Measurements from ENCODE around the gene CANT1.
"Not testable (repeated sequence)": the region's sequence is repeated elsewhere in the genome, so short reads cannot be mapped to it uniquely, and the experiment has no call there.

The CANT1 gene

DNA sequence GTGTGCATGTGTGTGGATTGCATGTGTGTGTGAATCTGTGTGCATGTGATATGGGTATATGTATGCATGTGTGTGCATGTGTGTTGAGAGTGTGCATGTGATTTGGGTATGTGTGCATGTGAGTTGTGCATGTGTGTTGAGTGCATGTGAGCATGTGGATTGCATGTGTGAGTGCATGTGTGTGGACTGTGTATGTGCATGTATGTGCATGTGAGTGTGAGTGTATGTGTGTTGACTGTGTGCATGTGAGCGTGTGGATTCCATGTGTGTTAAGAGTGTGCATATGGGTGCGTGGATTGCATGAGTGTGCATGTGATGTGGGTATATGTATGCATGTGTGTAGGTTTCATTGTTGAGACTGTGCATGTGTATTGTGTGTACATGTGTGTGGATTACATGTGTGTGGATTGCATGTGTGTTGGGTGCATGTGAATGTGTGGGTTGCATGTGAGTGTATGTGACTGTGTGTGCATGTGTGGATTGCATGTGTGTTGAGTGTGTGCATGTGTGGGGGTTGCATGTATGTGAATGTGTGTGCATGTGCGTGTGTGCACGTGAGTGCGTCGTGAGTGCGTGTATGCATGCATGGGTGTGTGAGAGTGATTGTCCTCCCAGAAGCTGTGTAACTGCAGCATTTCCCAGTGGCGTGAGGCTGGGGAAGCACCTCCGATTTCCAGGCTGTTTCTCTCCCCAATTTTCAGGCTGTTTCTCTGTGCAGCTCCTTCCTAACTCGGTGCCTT is 33.8 kb upstream of the CANT1 start:
- no peak for DNase-seq

DNA sequence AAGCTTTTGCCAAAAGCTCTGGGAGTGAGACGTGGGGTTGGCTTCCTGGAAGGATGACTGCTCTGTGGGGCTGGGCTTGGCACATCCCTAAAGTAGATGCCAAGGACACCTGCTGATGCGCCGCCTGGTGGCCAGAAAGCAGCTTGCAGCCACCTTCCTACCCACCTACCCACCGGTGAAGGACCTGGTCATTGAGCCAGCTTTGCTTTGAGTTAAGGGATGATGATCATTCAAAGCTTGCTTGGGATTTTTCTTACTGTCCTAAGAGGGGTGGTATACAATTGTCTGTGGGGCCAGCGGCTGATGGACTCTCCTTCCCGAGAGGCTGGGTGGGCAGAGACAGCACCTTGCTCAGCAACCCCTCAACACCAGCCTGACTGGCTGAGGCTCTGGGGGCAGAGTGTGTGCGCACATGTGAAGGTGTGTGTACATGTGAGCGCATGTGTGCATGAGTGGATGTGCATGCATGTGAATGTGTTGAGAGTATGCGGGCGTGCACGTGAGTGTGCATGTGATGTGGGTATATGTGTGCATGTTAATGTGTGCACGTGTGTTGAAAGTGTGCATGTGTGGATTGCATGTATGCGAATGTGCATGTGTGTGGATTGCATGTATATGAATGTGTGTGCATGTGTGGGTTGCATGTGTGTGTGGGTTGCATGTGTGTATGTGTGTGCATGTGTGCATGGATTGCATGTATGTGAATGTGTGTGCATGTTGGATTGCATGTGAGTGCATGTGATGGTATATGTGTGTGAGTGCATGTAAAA is 33.0 kb upstream of the CANT1 start:
- peak; percentile 58 for DNase-seq

DNA sequence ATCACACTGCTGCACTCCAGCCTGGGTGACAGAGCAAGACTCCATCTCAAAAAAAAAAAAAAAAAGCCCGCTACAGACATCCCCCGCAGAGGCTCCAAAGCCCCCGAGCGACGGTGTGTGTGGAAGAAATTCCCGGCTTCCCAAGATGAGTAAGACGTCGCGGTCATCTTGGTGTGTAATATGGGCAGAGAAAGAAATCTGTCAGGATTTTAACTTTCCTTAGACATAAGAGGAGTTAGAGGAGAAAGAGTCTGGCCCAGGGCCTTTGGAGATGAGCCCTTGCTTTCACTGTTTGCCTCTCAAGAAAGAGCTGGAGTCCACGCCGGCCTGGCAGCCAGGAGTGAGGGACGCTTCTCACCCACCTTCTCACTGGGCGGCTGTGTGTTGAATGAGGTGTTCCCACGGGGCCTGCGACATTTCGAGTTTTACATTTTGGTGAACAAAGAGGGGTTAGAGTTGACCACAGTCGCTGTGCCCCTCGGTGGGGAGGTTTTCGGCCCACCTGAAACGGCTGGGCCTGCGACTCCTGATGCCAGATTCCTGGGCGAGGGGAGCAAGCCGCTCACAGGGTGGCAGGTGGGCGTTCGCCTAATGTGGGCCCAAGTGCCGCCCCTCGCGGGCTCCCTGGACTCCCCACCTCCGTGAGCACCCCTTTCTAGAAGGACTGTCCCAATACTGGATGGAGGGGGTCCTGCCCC is 32.3 kb upstream of the CANT1 start:
- DNase-seq = no peak

DNA sequence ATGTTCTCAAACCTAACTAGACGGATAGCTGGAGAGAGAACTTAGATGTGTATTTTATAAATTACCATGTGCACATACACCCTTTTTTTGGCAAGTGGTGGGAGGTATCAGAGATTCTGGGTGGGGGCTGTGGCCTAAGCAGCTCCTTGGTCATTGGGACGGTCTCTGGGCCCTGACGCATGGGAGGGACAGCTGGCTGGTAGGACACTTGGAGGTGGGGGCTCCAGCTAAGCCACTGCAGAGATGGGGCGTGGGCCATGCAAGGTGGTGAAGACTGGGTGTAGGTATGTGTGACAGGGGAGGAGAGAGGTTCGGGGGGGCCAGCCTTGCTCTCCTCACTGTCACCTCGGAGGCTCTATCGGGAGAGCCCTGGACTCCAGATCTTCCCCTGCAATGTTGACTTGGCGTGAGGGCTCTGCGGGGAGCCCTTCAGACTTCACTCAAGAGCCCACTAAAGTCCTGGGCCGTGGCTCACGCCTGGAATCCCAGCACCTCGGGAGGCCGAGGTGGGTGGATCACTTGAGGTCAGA is 31.5 kb upstream of the CANT1 start:
- no peak for DNase-seq

DNA sequence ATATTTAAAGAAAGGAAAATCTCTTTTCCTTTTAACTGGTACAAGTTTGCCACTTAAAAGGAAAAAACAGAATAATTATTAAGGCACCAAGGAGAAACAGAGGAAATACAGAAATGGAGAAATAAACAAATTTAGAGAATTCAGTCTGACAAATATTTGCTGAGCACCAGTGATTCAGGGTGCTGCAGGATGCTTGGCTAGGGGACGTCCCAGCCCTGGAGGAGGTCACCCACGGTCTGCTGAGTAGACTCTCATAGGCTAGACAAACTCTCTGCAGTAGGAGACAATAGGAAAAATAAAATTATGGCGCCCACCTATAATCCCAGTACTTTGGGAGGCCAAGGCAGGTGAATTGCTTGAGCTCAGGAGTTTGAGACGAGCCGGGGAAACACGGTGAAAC is 30.3 kb upstream of the CANT1 start:
- DNase-seq = no peak

DNA sequence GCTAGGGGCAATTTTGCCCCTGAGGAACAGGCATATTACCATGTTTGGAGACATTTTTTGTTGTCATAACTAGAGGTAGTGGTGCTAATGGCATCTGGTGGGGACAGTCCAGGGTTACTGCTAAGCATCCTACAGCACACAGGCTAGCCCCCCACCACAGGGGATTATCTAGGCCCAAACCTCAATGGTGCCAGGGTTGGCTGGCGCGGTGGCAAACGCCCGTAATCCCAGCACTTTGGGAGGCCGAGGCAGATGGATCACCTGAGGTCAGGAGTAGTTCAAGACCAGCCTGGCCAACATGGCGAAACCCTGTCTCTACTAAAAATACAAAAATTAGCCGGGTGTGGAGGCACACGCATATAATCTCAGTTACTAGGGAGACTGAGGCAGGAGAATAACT is 29.6 kb upstream of the CANT1 start:
- no peak for DNase-seq

DNA sequence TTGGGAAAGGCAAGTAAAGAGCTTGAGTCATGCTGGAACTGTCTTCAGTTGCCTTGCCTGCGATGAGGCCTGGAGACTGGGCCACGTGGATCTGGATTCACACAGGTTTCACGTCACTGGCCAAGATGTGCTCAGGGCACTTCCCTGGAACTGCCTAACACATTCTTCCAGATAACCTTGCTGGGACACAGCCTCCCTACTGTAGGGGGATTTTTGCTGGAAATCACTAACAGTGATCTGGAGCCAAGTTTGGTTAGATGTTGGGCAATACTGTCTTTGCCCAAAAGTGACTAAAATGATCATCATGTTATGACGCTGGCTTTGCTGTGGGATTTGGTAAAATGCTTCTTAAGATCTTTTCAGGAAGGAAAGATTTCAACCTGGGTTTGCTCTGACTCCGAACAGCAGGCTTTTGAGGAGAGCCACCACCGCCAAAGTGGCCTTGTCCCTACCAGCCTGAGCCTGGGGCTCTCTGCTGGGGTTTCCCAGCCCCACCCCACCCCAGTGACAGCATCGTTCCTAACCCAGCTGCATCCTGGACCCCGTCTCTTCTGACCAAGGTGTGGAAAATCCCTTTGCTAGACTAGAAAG is 29.1 kb upstream of the CANT1 start:
- DNase-seq = no peak

DNA sequence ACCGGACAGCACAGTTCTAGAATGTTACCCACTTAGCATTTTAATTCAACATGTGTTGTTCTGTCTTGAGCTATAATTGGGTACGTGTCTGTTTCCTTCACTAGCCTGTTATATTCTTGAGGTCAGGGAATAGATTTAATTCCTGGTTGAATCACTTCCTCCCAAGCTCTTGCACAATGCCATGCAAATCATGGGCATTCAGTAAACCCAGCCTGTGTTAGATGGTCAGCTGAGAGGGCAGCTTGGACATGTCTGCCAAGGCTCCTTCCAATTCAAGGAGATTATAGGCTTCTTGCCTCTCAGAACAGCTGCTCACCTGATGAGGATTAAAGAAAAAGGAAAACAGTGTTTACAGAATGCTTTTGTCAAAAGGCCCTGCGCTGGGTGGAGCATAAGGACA is 27.0 kb upstream of the CANT1 start:
- no peak for DNase-seq

DNA sequence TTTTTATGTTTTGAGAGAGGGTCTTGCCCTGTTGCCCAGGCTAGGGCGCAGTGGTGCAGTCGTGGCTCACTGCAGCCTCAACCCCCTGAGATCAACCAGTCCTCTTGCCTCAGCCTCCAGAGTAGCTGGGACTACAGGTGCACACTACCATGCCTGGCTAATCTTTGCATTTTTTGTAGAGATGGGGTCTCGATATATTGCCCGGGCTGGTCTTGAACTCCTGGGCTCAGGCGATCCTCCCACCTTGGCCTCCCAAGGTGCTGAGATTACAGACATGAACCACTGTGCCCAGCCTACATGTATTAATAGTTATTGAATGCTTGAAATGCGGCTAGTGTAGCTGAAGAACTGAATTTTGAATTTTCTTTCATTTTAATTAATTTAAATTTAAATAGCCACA is 26.6 kb upstream of the CANT1 start:
- DNase-seq = no peak

DNA sequence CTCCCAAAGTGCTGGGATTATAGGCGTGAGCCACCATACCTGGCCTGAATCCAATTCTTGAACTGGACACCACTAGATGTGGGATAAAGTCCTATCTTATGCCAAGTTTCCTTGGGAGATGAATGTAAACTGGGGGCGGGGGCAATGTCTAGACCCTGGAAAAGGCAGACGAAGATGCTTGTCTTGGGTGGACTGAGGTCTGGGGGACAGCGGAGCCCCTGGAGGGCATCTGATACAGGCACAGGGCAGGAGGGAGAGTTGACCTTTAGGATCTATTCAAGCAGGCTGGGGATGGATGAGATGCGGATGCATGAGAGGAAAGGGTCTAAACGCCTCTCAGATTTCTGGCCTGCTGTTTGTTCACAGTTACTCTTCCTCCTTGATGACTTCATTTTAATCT is 26.1 kb upstream of the CANT1 start:
- no peak for DNase-seq

DNA sequence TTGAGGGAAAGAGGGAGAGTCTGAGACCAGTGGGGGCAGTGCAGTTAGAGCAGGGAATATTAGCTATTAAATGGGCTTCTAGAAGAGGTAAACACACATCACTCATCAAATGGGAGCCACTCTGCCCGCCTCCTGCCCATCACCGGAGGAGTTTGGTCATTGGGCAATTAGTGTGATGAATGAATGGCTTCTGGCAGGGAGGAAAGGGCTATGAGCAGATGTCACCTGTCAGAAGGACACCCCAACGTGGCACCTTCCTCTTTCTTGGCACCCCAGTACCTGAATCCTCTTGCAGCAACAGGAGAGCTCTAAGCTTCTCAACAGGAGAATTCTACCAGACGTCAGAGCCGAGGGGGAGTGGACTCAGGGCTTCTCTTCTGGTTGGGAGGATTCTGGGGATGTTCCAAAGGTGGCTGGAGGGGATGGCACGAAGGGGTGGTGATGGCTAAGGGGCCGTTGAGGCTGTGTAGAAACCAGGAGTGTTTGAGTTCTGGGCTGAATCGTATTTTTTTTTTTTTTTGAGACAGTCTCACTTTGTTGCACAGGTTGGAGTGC is 25.4 kb upstream of the CANT1 start:
- no peak for DNase-seq

DNA sequence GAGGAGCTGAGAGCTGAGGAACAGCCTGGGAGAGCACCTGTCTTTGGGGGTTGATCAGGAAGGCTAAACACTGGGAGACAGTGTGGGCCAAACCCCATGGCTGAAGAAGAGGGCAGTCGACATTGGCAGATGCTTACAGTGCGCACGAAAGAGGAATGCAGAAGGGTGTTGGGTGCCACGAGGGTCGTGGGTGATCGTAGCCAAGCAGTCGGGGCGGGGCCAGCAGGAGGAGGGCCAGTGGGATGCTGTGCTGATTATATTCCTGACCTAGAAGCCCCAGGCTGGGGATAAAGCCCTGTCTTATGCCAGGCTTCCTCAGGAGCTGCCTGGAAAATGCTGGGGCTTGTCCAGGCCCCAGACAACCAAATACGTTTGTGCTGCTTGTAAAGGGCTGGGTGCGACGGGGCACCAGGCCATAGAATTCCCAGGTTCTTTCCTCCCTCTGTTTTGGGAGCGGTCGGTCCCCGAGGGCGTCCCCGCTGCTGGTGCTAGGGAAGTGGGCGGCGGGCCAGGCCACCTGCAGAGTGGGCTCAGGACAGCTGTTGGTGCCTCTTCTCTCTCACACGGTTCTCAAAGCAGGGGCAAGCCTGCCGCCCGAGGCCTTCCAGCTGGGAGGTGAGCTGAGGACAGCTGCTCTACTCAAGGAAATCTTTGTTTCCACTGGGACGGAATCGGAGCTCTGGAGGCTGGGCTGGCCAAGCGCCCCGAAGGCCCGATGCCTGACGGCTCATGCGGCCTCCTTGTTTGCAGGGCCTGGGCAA is 24.4 kb upstream of the CANT1 start:
- no peak for DNase-seq

DNA sequence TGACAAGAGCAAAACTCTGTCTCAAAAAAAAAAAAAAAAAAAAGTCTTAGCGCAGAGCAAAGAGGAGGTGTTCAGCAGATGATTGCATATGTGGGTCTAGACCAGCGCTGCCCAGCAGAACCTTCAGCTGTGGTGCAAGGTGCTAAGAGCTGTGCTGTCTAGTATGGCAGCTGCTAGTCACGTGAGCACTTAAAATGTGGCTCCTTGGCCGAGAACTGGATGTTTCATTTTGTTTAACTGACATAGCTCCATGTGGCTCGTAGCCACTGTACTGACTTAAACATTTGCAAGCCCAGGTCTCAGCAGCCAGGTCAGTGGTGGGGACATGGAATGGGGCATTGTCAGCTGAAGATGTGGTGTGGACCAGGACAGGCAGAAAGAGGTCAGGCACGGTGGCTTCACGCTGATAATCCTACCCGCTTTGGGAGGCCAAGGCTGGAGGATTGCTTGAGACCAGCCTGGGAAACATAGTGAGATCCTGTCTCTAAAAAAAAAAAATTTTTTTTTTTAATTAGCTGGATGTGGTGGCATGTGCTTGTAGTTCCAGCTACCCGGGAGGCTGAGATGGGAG is 23.6 kb upstream of the CANT1 start:
- no peak for DNase-seq

DNA sequence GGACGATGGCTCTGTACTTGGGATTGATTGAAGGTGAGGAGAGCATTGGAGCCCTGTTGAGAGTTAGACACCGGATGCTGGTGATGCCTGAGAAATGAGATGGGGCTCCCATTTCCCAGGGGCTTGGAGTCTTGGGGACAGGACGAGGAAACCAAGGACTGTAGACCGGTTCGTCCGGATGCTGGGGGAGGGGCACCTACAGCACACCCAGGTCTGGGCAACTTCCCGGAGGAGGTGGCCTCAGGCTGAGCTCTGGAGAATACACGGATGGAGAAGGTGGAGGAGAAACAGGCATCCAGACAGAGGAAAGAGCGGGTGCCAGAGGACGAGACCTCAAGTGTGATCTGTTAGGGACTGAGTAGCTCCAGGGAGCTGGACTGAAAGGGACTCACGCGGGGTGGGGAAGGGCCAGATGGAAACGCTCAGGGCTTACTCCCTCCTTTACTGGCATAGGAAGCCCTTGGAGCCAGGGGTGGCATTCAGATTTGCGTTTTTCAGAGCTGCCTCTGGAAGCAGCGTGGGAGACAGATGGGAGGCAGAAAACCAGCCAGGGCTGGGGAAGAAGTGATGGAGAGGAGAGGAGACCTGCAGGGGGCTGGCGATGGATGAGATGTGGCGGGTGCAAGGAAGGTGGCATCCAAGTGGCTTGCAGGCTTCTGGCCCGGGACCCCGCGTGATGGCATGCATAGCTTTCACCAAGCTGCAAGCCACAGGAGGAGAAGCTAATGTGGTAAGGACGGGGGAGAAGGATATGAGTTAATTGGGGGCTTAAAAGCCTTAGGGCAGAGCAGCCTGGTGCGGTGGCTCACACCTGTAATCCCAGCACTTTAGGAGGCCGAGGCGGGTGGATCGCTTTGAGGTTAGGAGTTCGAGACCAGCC is 22.7 kb upstream of the CANT1 start:
- DNase-seq = no peak

DNA sequence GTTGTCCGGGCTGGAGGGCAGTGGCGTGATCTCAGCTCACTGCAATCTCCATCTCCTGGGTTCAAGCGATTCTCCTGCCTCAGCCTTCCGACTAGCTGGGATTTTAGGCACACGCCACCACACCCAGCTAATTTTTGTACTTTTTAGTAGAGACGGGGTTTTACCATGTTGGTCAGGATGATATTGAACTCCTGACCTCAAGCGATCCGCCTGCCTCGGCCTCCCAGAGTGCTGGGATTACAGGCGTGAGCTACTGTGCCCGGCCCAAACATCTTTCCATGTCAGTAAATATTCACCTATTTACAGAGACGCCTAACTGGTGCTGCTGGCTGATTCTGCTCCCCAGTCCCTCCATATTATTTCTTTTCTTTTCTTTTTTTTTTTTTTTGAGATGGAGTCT is 21.1 kb upstream of the CANT1 start:
- DNase-seq = not testable (repeated sequence)

DNA sequence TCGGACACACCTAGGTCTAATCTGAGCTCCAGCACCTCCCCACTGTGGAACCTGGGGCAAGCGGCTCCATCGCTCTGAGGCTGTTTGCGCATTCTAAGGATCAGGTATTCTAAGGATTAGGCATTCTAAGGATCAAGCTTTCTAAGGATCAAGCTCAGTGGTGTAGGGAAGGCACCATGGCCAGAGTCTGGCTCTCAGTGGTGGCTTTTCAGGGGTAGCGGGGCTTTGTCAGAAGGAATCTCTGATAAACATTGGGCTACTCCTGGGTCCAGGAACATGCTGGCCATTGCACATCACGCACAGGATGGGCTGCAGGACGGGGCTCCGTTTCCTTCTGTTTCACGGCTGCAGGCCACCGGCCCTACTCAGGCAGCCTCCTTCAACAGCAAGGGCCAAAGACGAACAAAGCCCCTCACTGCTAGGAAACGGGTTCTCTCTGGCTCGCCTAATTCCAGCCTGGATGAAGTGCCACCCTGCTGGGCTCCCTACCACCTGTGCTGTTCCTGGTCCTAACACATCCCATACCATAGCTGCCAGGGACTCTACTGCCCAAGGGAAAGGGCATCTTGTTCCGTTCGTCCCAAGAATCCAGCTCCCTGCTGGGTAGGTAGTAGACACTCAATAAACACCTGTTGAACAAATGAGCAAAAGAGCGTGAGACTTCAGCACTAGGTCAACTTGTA is 19.9 kb upstream of the CANT1 start:
- DNase-seq = no peak

DNA sequence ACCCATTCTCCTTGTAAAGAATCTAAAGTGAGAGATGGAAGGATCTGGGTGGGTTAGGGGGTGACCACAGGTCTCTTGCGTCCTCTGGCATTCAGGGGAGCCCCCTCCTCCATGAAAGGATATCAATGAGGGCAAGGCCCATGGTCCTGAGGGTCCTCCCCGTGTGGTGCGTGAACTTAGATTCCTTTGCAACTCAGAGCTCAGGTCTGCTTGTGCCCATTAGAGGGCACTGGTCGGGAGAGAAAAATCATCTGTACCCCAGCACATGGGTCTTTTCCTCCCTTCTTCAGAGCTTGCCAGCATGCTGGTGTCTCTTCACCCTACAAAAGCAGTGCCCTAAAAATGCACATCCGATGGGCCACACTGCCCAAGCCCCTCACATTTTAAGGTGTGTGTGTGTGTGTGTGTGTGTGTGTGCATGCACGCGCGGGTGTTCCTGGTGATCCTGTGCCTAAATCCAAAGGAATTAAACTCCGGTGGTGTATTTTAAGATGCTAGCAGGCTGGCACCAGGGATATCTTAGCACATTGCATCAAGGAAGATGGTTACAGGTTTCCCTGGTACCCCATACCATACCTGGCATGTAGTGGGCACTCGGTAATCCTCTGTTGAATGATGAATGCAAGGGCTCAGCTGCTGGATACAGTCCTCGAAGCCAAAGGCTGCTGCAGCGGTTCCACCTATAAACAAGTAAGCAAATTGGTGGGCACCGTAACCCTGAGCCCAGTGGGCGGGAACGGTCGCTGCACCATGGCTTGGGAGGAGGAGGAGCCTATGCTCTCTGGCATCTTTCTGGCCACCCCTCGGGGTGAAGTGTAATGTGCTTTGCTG is 19.1 kb upstream of the CANT1 start:
- no peak for DNase-seq

DNA sequence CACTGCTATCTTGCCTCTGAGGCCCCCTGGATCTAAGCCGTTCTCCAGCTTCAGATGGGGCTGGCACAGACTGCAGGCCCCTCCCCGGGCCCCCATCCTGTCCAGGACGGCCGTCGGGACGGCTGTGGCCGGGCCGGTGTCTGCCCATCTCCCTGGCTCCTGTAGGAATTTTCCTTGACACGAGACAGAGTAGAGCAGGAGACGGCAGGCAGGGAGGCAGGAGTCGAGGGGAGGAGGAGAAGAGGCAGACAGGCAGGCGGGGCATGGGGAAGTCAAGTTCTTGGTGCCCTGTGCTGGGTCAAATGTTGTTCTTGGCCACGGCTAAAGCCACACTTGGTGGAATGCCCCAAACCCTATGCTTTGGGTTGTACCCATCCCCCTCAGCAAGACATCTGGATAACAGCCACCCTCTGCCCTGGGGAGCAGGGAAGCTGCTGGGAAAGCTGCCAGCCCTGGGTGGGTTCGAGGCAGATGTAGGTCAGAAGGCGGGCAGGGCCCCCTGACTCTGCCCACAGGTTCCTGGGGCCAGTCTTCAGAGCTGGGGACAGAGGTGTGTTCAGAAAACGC is 18.4 kb upstream of the CANT1 start:
- DNase-seq = no peak
